HK-2 (cell line): ENCODE measurements around the gene TBX4.

ENCODE experiments used
- DNase-seq: peaks from one replicate; pipeline ENCODE4 v3.0.0-alpha.2; 2018; ENCODE audit not compliant: unreplicated experiment

The TBX4 gene

GRCh38 chr17:61454381-61455323, 2.4 kb downstream of the TBX4 start:
- no peak for DNase-seq

- no peak for DNase-seq
These were observed 3.3 kb downstream of the TBX4 start for GRCh38 chr17:61455324-61456060.

GRCh38 chr17:61456061-61456681, 3.9 kb downstream of the TBX4 start:
- no peak for DNase-seq

DNA sequence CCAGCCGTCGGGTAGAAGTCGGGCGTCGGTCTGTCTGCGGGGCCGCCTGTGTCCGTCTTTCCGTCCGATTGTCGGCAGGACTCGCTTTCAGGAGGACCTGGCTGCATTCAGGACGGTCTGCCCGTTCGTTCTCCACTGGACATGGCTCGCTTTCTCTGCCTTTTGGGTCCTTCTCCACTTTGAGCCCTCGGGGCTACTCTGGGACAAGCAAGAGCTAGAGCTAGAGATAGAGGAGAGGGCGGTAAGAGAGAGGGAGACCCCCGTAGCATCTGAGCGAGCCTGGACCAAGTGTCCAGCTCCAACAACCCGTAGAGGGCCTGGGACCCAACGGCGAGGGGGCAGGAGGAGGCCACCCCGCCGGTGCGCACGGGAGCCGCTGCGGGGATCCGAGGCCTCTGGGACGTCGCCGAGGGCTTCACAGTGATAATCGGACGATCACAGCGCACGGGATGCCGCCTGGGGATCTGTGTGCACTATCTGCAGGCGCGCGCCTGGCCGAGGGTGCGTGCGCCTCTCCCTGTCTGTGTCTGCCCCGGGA, 4.5 kb downstream of the TBX4 start:
- DNase-seq: no peak

- no peak for DNase-seq
These were observed 5.2 kb downstream of the TBX4 start for GRCh38 chr17:61457226-61457983.

DNA sequence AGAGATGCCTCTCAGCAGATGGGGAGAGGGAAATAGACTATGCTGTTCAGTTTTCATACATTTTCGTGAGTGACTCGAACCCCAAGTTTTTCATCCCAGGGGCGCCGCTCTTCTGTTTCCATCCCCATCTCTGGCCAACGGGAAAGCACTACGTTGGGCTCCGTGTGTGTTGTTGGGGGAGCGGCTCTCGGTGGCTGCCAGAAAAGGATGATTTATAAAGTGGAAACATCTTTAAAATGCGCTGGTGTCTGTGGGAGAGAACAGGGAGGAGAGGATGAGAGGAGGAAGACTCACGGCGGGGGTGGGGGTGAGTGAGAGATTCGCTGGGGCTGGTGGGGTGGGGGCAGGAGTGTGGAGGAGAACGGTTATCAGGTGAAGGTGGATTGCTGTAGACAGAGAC, 5.8 kb downstream of the TBX4 start:
- DNase-seq: no peak

DNA sequence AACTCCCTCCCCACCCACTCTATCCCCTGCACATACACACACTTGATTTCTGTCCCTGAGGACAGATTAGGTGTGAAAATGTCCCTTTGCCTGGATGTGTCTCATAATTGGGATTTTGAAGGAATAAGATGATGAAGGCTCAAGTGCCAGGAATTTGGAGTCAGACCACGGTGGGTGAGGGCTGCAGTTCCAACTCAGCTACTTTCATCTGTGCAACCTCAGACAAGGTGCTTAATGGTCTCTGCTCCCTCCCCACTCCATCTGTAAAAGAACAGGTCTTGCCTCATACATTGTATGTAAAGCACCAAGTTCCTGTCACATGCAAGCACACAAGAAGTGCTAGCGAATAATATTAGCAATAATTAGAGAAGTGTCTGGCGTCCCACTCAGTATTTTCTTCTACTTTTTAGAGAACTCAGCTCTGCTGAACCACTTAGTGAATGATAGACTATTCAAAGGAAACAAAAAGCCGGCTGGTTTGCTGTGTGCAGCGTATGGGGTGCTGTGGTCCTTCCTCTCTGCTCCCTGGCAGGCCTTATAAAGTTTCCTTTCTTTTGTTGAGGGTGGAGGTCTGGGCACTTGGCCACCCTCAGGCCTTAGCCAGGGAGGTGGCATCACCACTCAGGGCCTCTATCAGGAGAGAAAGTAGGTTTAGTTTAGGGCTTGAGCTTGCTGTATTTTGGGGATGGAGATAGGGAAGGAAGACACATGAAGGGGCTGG, 6.4 kb downstream of the TBX4 start:
- no peak for DNase-seq

DNA sequence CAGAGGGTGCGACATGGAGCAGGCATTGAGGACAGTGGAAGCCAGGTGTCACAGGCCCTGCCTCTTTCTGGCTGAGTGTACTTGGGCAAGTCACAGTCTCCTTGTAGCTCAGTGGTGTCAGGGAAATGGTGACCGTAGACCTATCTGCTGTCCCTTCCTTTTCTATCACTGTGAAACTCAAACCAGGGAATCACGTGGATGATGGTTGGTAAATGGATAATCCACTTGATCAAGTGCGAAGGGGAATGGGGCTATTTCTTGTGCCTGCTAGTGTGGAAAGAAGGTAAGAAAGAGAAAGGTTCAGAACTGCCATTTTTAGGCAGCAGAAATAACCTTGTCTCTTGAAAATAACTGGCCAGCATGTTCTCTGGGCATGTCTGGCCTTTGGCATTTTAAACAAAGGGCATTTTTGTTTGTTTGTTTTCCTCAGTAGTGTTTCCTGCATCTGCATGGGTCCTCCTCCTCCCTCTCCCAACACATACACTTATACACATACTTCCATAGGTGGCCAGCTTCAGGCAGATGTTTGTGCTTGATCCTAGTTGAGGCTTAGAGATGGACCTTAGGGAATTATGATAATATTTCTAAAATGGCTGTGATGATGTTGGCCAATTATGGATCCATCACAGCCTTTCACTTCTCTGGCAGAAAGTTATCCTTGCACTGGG, 7.1 kb downstream of the TBX4 start:
- DNase-seq: no peak

DNA sequence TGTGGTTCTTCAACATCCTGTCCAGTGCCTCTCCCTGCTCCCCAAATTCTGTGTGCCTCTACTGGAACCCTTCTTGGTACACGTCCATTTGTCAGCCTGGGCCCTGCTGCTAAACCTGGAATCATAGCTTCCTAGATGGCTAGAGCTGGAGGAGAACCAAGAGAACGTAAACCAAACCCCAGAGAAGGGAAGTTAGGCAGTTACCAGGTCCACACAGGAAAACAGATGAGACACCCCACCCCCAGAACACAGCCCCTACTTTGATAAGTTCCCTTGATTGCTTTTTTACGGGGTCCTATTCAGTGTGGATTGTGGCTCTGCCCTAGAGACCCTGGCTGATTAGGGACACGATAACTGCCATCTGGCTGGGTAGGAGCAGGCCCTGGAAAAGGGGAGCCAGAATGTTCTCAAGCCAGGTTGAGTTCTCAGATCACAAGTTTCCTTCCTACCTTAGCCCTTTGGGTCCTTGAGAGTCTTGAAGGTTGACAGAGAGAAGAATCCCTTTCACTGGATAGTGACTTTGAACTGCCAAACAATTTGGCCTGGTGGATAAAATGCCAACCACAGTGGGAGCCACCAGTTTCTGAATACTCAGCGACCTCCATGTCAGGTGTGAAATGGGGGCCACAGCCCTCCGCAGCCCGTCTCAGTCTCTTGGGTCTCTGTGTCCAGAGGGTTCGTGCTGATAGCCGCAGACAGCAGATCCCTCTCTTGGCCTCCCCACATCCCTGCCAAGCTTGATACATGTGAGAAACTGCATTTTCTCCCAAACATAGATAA, 7.9 kb downstream of the TBX4 start:
- no peak for DNase-seq

GRCh38 chr17:61460796-61461585, 8.8 kb downstream of the TBX4 start:
- DNase-seq: no peak

DNA sequence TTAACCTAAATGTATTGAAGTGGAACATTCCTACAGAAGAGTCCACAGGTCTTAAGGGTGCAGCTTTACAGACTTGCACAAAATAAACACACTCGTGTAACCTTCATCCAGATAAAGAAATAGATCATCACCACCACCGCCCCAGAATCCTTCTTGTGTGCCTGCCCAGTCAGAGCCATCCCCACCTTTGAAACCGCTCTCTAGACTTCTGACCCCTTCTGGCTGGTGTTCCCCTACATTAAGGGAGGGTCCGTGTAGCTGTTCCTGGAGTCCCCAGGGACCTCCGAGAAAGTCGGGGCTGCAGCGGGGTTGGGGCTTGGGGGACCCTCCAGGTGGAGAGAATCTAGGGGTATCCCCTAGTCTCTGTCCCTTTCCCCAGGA, 9.4 kb downstream of the TBX4 start:
- no peak for DNase-seq

DNA sequence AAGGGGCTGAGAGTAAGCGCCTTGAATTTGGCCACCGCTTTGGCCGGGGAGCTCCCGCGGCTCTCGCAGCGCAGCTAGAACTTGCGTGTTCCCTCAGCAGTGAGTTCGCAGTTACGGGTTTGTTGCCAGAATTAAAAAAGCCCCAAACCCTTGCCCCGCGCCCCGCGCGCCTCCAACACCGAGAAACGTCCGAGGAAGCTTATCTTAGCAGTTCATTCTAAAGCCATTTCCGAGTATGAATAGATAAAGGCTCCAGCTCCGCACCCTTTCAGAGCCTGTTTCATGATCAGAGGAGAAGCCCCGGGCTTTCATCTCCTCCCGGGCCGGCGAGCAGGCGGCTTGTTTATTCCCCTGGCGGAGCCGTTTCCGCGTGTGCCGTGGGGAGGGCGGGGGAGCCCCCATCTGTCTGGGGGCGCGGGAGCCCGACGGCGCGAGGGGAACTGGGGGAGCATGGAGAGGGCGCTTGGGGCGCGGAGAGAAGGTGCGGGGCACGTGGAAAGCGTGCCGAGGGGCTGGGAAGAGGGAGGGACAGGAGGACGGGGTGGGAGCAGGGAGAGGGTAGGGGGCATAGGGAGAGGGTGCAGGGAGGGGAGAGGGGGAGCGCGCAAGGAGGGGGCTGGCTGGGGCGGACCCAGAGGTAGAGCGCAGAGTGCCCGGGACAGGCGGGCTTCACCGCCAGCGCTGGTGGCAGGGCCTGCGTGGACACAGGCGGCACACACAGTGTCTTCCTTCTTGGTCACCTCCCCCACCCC, 9.9 kb downstream of the TBX4 start:
- DNase-seq: no peak

- DNase-seq: no peak
These were observed 10.6 kb downstream of the TBX4 start for GRCh38 chr17:61462719-61463315.

DNA sequence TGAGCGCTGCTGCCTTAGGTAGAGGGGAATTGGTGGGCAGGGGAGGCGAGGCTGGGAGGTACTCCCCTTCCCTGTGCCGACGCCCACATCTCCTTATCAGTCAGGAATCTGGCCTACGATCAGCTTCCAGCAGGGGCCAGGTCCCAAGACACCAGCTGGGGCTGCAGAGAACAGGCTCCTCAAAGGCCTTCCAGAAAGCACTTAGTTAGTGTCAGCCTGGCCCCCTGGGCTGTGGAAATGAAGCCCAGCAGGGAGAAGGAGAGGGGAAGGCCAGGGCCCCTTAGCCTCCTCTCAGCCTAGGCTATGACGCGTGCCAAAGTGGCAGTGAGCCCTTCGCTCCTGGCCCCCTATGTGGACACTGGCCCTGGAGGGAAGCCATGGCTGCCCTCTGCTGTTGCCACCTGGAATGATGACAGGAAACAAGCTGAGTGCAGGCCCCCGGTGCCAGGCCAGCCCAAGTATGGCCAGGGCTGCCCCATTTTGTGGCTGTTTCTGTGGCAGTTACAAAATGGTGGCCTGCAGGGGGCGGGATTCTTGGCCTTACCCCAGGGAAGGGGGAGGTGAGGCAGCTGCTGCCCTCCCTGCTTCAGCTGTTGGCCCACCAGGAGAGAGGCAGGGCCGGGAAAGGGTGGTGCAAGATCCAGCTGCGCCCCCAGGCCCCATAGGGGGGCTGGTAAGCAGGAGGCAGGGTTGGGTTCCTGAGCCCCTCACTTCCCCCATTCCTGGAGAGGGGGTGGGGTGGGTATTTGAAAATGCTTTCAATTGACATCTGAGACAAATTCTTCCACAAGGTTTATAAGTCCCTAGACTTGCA, 11.3 kb downstream of the TBX4 start:
- DNase-seq: no peak

DNA sequence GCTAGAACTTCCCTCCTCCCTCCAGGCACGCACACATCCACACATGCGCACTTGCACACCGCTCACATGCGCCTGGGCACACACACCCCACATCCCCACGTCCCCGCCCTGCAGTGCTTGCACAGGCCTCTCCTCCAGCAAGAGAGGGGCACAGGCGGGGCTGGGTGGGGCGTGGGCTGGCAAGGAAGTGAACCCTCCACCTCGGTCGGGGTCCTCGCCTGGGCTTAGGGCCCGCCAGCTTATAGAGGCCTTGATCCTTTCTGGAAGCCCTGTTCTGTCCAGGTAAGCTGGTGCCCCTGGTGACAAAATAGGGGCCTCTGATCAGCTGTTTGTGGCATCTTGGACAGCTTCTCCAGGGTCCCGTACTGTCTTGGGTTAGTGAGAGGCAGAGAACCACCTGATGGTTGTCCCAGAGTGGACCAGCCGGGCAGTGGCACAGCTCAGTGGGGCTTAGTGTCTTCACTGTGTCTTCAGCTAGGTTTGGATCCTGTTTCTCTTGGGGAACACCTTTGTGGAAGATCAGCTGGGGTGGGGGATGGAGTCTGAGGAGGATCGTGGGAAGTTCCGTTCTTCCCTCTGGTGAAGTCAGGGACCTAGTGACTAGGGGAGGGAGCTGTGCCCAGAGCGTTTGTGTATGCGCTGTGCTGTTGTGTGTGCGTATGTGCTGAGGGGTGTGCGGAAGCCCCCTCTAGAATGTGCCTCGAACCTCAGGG, 12.1 kb downstream of the TBX4 start:
- DNase-seq: no peak

DNA sequence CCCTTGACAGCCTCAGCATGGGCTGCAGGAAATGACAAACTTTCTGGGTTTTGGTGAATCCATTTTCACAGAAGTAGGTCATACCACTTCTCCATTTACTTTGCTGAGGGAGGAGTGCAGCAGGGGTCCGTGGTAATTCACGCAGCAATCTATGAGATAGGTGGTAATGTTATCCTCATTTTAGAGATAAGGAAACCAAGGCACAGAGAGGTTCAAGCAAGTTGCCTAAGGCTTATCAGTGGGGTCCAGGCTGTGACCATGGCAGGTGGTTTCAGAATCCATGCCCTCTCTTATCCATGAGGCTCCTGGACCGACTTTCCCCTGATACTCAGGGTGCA, 12.6 kb downstream of the TBX4 start:
- DNase-seq: no peak
